ENCODE data around the gene STXBP4.
A peak's percentile ranks its signal among the peaks of the same experiment; 100 is the strongest.
"Not testable (repeated sequence)": the region's sequence is repeated elsewhere in the genome, so short reads cannot be mapped to it uniquely, and the experiment has no call there.

Gene STXBP4

GRCh38 chr17:55057184-55057583 lies 88.6 kb downstream of the STXBP4 start:
- DNase-seq: no peak

- DNase-seq: no peak
Measured at GRCh38 chr17:55059724-55060123, 91.2 kb downstream of the STXBP4 start.

GRCh38 chr17:55062921-55063320 lies 94.4 kb downstream of the STXBP4 start:
- no peak for DNase-seq

GRCh38 chr17:55063885-55064874 lies 95.6 kb downstream of the STXBP4 start:
- DNase-seq: no peak

- DNase-seq: no peak
Measured at GRCh38 chr17:55067697-55068439, 99.3 kb downstream of the STXBP4 start.

- no peak for DNase-seq
Measured at GRCh38 chr17:55068862-55069811, 100.6 kb downstream of the STXBP4 start.

- DNase-seq: no peak
Measured at GRCh38 chr17:55069983-55070529, 101.5 kb downstream of the STXBP4 start.

- no peak for DNase-seq
Measured at GRCh38 chr17:55072898-55073297, 104.3 kb downstream of the STXBP4 start.

- DNase-seq: not testable (repeated sequence)
Measured at GRCh38 chr17:55073467-55073866, 104.9 kb downstream of the STXBP4 start.

GRCh38 chr17:55081559-55081958 lies 113.0 kb downstream of the STXBP4 start:
- DNase-seq: no peak

- DNase-seq: peak; percentile 34
Measured at GRCh38 chr17:55086635-55087058, 118.1 kb downstream of the STXBP4 start.

GRCh38 chr17:55089256-55089655 lies 120.7 kb downstream of the STXBP4 start:
- no peak for DNase-seq

- DNase-seq: no peak
Measured at GRCh38 chr17:55090079-55090492, 121.5 kb downstream of the STXBP4 start.

- no peak for DNase-seq
Measured at GRCh38 chr17:55093353-55093752, 124.8 kb downstream of the STXBP4 start.

- no peak for DNase-seq
Measured at GRCh38 chr17:55098765-55099164, 130.2 kb downstream of the STXBP4 start.

GRCh38 chr17:55110521-55110920 lies 142.0 kb downstream of the STXBP4 start:
- no peak for DNase-seq

- no peak for DNase-seq
Measured at GRCh38 chr17:55114283-55114682, 145.7 kb downstream of the STXBP4 start.

GRCh38 chr17:55116440-55116914 lies 147.9 kb downstream of the STXBP4 start:
- DNase-seq: no peak

- DNase-seq: no peak
Measured at GRCh38 chr17:55117164-55117563, 148.6 kb downstream of the STXBP4 start.

- DNase-seq: no peak
Measured at GRCh38 chr17:55120651-55121050, 152.1 kb downstream of the STXBP4 start.

- DNase-seq: no peak
Measured at GRCh38 chr17:55121268-55121667, 152.7 kb downstream of the STXBP4 start.

GRCh38 chr17:55122114-55122513 lies 153.5 kb downstream of the STXBP4 start:
- DNase-seq: no peak

Measured in amniotic stem cell (primary cell).